HG03064 (cell line): Measurements from ENCODE around the gene CDC42.

Experiments used
- ATAC-seq: cut with Tn5 transposase; IDR thresholded peaks from one replicate; pipeline ENCODE4 v1.9.1; 2021; ENCODE audit warnings: low read depth; ENCODE audit not compliant: unreplicated experiment

Gene CDC42

GRCh38 chr1:22124592-22125229 is 72.2 kb downstream of the CDC42 start:
- ATAC-seq, result no peak

- ATAC-seq, result no peak
Measured at GRCh38 chr1:22126531-22126930, 74.0 kb downstream of the CDC42 start.

- ATAC-seq, result no peak
Measured at GRCh38 chr1:22127248-22127647, 74.7 kb downstream of the CDC42 start.

GRCh38 chr1:22127731-22128130 is 75.2 kb downstream of the CDC42 start:
- ATAC-seq, result no peak

DNA sequence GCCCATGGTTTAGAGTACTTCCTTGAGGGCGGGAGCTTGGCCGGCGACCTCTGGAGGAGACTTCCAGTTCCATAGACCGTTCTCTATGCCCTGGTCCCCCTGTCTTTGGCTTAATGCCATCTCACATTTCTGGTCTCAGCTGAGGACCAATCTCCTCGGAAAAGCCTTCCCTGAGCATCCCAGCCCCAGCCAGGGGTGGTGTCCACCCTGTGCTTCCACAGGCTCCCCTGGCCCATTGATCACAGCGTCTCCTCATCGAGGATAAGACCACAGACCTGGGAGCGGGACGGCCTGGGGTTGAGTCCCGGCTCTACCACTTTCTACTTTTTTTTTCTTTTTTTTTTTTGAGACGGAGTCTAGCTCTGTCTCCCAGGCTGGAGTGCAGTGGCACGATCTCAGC is 75.9 kb downstream of the CDC42 start:
- no peak for ATAC-seq

- no peak for ATAC-seq
Measured at GRCh38 chr1:22129501-22130117, 77.1 kb downstream of the CDC42 start.

- no peak for ATAC-seq
Measured at GRCh38 chr1:22131062-22131461, 78.6 kb downstream of the CDC42 start.

- no peak for ATAC-seq
Measured at GRCh38 chr1:22131875-22132486, 79.5 kb downstream of the CDC42 start.

- ATAC-seq, result no peak
Measured at GRCh38 chr1:22132517-22133235, 80.2 kb downstream of the CDC42 start.

DNA sequence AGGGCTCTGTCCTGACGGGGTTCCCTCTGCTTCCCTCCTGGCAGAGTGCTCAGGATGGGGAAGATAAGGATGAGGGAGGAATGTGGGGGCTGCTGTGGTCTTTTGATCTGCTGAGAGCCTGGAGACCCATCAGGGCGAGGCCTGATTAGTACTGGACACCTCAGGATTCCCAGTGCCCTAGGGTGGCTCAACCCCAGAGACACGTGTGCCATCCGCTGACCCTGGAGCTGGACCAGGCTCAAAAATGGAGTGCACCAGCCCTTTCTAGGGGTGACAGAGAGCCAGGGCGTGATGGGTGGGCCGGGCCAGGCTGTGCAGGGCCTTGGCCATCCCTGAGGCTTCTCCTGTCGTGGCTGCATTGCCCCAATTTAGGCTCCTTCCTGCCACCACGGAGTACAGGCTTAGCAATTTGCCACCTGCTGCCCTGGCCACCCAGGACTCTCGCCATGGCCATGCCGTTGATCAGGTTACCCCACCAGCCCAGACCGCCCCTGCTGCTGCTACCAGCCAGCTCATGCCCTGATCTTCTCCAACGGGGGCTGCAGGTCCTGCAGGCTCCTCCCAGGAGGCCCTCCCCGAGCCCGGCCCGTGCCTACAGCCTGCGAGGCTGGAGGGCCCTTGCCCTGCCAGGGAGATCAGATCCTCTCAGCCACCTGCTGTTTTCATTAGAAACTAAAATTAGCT is 80.9 kb downstream of the CDC42 start:
- ATAC-seq, result no peak

DNA sequence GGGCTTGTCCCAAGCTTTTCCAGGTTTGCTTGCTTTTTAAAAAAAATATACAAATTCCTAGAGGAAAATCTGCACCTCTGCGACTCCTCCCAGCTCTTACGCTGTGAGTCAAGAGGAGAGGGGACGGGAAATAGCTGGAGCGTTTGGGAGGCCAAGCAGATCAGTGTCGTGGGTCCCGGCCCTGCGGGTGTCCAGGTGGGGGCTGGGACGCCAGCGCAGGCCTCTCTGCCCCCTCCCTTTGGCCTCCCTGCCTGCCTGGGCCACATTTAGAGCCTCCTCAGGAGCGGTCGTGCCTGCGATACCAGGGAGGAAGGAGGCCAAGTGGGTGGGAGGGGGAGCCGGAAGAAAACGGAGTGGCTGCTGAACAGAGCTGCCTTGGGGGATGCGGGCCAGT is 81.4 kb downstream of the CDC42 start:
- ATAC-seq, result no peak

DNA sequence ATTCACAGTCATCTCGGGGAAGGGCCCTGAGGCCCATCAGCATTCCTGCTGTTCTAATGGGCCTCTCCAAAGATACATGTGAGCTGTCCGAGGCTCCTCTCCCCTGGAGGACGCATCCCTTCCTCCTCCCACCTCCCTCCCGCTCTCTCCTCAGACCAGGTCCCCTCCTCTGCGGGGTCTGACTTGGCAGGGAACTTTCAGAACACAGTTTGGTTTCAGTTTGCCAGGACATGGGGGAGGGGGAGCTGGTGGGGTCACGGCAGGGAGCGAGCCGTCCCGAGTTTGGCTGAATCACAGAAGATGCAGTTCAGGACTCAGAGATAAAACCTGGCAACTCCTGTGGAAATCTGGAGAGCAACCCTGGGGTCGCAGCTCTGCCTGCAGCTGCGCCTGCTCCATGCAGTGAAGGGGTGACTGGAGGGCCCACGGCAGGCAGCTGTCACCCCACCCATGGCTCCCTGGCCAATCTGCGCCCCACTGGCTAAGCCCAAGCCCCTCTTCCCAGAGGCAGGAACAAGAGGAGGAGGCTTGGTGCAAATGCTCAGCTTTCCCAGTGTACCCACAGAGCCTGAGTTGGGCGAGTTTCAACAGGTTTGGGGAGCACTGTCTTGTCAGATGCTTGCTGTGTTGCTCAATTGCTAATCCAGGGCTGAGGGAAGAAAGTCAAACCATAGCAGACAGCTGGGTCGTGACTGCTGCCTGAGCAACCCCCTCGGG is 84.7 kb downstream of the CDC42 start:
- no peak for ATAC-seq

DNA sequence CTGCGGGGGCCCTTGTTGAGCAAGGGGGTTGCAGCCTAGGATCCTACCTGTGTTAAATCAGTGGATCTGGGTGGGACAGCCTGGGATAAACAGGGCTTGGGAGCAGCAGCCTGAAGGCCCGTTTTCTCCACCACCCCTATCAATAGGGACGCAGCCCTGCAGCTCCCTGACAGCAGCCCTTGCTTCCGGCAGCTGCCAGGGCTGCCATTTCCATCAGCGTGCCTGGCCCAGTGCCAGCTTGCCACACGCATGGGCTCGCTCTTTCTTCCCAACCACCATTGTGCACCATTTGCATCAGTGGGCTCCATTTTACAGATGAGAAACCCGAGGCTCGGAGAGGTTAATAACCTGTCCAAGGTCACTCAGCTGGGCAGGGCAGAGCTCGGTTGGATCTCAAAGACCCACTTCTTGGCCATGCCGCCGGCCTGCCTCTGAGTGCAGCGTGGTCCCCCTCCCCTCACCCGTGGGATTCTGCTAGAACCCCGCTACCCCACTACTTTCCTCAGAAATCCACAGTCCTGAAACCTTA is 86.6 kb downstream of the CDC42 start:
- no peak for ATAC-seq

- ATAC-seq, result no peak
Measured at GRCh38 chr1:22139817-22140216, 87.3 kb downstream of the CDC42 start.
